Hematopoietic multipotent progenitor cell treated with erythropoietin and hydrocortisone succinate and interleukin-3 and kit ligand, for 6 days (in vitro differentiated cells): ENCODE results near the gene TMTC2.
"Not testable (repeated sequence)": the region's sequence is repeated elsewhere in the genome, so short reads cannot be mapped to it uniquely, and the experiment has no call there.

Experiments used
- DNase-seq: peaks from one replicate; pipeline ENCODE4 v3.0.0-alpha.2; 2015

Gene TMTC2

GRCh38 chr12:82728710-82729109 is 42.0 kb downstream of the TMTC2 start:
- no peak for DNase-seq

- peak; percentile 6 for DNase-seq
These were observed 44.3 kb downstream of the TMTC2 start for GRCh38 chr12:82730953-82731459.

- DNase-seq: no peak
These were observed 53.7 kb downstream of the TMTC2 start for GRCh38 chr12:82740129-82741000.

- no peak for DNase-seq
These were observed 58.5 kb downstream of the TMTC2 start for GRCh38 chr12:82745063-82745674.

- no peak for DNase-seq
These were observed 59.1 kb downstream of the TMTC2 start for GRCh38 chr12:82745807-82746206.

GRCh38 chr12:82746668-82747067 is 60.0 kb downstream of the TMTC2 start:
- DNase-seq: no peak

- no peak for DNase-seq
These were observed 62.3 kb downstream of the TMTC2 start for GRCh38 chr12:82749015-82749414.

GRCh38 chr12:82754856-82755255 is 68.2 kb downstream of the TMTC2 start:
- DNase-seq: no peak

- DNase-seq: no peak
These were observed 69.6 kb downstream of the TMTC2 start for GRCh38 chr12:82756303-82756702.

GRCh38 chr12:82757059-82757458 is 70.4 kb downstream of the TMTC2 start:
- DNase-seq: no peak

GRCh38 chr12:82757656-82758055 is 71.0 kb downstream of the TMTC2 start:
- DNase-seq: no peak

GRCh38 chr12:82758749-82759330 is 72.1 kb downstream of the TMTC2 start:
- DNase-seq: no peak

- no peak for DNase-seq
These were observed 73.7 kb downstream of the TMTC2 start for GRCh38 chr12:82760423-82760822.

- not testable (repeated sequence) for DNase-seq
These were observed 78.5 kb downstream of the TMTC2 start for GRCh38 chr12:82765206-82765605.

- no peak for DNase-seq
These were observed 79.4 kb downstream of the TMTC2 start for GRCh38 chr12:82765971-82766705.

GRCh38 chr12:82774666-82775065 is 88.0 kb downstream of the TMTC2 start:
- DNase-seq: no peak

- no peak for DNase-seq
These were observed 93.8 kb downstream of the TMTC2 start for GRCh38 chr12:82780517-82780916.

- no peak for DNase-seq
These were observed 94.7 kb downstream of the TMTC2 start for GRCh38 chr12:82781309-82781997.

GRCh38 chr12:82783435-82783834 is 96.7 kb downstream of the TMTC2 start:
- no peak for DNase-seq

- no peak for DNase-seq
These were observed 100.3 kb downstream of the TMTC2 start for GRCh38 chr12:82787016-82787415.

GRCh38 chr12:82788594-82788993 is 101.9 kb downstream of the TMTC2 start:
- no peak for DNase-seq

- DNase-seq: no peak
These were observed 103.0 kb downstream of the TMTC2 start for GRCh38 chr12:82789674-82790073.
